Muscle layer of duodenum (tissue), 2 donors: ENCODE data around the gene ACTR8.

ENCODE experiments used
- H3K27ac ChIP-seq: one replicate; pipeline ENCODE4 v1.7.0; 2013; ENCODE audit warnings: mild to moderate bottlenecking, low read length
- H3K27me3 ChIP-seq: one replicate; pipeline ENCODE4 v1.7.0; 2013; ENCODE audit warnings: low read depth, mild to moderate bottlenecking, control low read depth, low read length
- H3K36me3 ChIP-seq, 2 donors: one replicate each; pipeline ENCODE4 v1.7.0; 2013; ENCODE audit warnings: low read length in 2 of 2, control low read depth in 1 of 2, mild to moderate bottlenecking in 1 of 2; ENCODE audit not compliant: insufficient read depth in 2 of 2, control insufficient read depth in 1 of 2
- H3K4me1 ChIP-seq, 2 donors: one replicate each; pipeline ENCODE4 v1.7.0; 2013; ENCODE audit warnings: low read length in 2 of 2, mild to moderate bottlenecking in 2 of 2, control low read depth in 1 of 2, moderate library complexity in 1 of 2; ENCODE audit not compliant: insufficient read depth in 2 of 2, control insufficient read depth in 1 of 2
- H3K4me3 ChIP-seq, 2 donors: one replicate each; pipeline ENCODE4 v1.7.0; 2013; ENCODE audit warnings: low read length in 2 of 2, low read depth in 1 of 2, mild to moderate bottlenecking in 1 of 2
- H3K9me3 ChIP-seq, 2 donors: one replicate each; pipeline ENCODE4 v1.7.0; 2013; ENCODE audit warnings: low read length in 2 of 2, control low read depth in 1 of 2, mild to moderate bottlenecking in 1 of 2; ENCODE audit not compliant: control insufficient read depth in 1 of 2
- donor health status: healthy.

Gene ACTR8

GRCh38 chr3:53862241-53862640, 19.7 kb downstream of the ACTR8 start:
- Histone ChIP-seq H3K27me3 (no peaks in the 10 kb centered on the region), H3K4me3 (no peak overlapping the region), H3K36me3 (peaks cover 23 to 52% of the 10 kb centered on the region in 2 donors), H3K27ac (no peak overlapping the region), H3K9me3 (no peaks in the 10 kb centered on the region), H3K4me1 (no peaks in the 10 kb centered on the region)

- no peak overlapping the region for H3K4me3 ChIP-seq
- peaks cover 17 to 39% of the 10 kb centered on the region in 2 donors for H3K36me3 ChIP-seq
- H3K27ac ChIP-seq, result no peak overlapping the region
Observed at GRCh38 chr3:53860196-53860595, 21.8 kb downstream of the ACTR8 start.

GRCh38 chr3:53859178-53859577, 22.8 kb downstream of the ACTR8 start:
- Histone ChIP-seq H3K4me3 (no peak overlapping the region), H3K27ac (no peak overlapping the region), H3K9me3 (no peaks in the 10 kb centered on the region), H3K36me3 (peaks cover 8 to 29% of the 10 kb centered on the region in 2 donors), H3K4me1 (no peaks in the 10 kb centered on the region), H3K27me3 (no peaks in the 10 kb centered on the region)

More at GRCh38 chr3:53860196-53860595, 21.8 kb downstream of the ACTR8 start:
- Histone ChIP-seq H3K27me3 (no peaks in the 10 kb centered on the region), H3K4me1 (no peaks in the 10 kb centered on the region), H3K9me3 (no peaks in the 10 kb centered on the region)

- Histone ChIP-seq H3K27ac (no peak overlapping the region), H3K4me3 (no peak overlapping the region), H3K4me1 (no peaks in the 10 kb centered on the region), H3K27me3 (no peaks in the 10 kb centered on the region), H3K36me3 (peaks cover 8 to 21% of the 10 kb centered on the region in 2 donors), H3K9me3 (no peaks in the 10 kb centered on the region)
Observed at GRCh38 chr3:53858096-53858741, 23.7 kb downstream of the ACTR8 start.

GRCh38 chr3:53856964-53857363, 25.0 kb downstream of the ACTR8 start:
- no peaks in the 10 kb centered on the region for H3K4me1 ChIP-seq
- peaks cover 7 to 12% of the 10 kb centered on the region in 2 donors for H3K36me3 ChIP-seq
- no peak overlapping the region for H3K4me3 ChIP-seq
- H3K27ac ChIP-seq, result no peak overlapping the region
- no peaks in the 10 kb centered on the region for H3K27me3 ChIP-seq
- no peaks in the 10 kb centered on the region for H3K9me3 ChIP-seq

GRCh38 chr3:53850895-53851294, 31.1 kb downstream of the ACTR8 start:
- H3K27me3 ChIP-seq, result no peaks in the 10 kb centered on the region
- peaks cover 0 to 11% of the 10 kb centered on the region in 2 donors for H3K4me1 ChIP-seq
- no peak overlapping the region for H3K4me3 ChIP-seq
- H3K9me3 ChIP-seq, result no peaks in the 10 kb centered on the region
- no peak overlapping the region for H3K27ac ChIP-seq
- H3K36me3 ChIP-seq, result no peaks in the 10 kb centered on the region

GRCh38 chr3:53849916-53850315, 32.0 kb downstream of the ACTR8 start:
- no peaks in the 10 kb centered on the region for H3K36me3 ChIP-seq
- no peaks in the 10 kb centered on the region for H3K9me3 ChIP-seq
- H3K27ac ChIP-seq, result no peak overlapping the region
- H3K27me3 ChIP-seq, result no peaks in the 10 kb centered on the region
- no peak overlapping the region for H3K4me3 ChIP-seq
- peaks cover 0 to 11% of the 10 kb centered on the region in 2 donors for H3K4me1 ChIP-seq

- Histone ChIP-seq H3K9me3 (no peaks in the 10 kb centered on the region), H3K4me1 (peaks cover 0 to 11% of the 10 kb centered on the region in 2 donors), H3K36me3 (no peaks in the 10 kb centered on the region), H3K27me3 (no peaks in the 10 kb centered on the region), H3K4me3 (peak overlapping the region; percentile 64 to 76), H3K27ac (no peak overlapping the region)
Observed at GRCh38 chr3:53846851-53847155, 35.1 kb downstream of the ACTR8 start.

- Histone ChIP-seq H3K4me3 (peak within 1 kb of the TSS; percentile 64 to 76), H3K9me3 (no peaks in the 10 kb centered on the region), H3K4me1 (peaks cover 0 to 11% of the 10 kb centered on the region in 2 donors), H3K36me3 (no peaks in the 10 kb centered on the region), H3K27ac (peak within 1 kb of the TSS; percentile 18), H3K27me3 (no peaks in the 10 kb centered on the region)
Observed at GRCh38 chr3:53846134-53846850, 35.7 kb downstream of the ACTR8 start, which contains the start of the genes CHDH and IL17RB. Gene CHDH (minus strand): TSS chr3:53846419. CDS start chr3:53824008, 22,411 bp downstream. Gene IL17RB (plus strand): TSS chr3:53846568. CDS start chr3:53846589, 21 bp downstream.

GRCh38 chr3:53845881-53846133, 36.1 kb downstream of the ACTR8 start:
- no peaks in the 10 kb centered on the region for H3K9me3 ChIP-seq
- H3K4me1 ChIP-seq, result peaks cover 0 to 6% of the 10 kb centered on the region in 2 donors
- no peaks in the 10 kb centered on the region for H3K36me3 ChIP-seq
- no peaks in the 10 kb centered on the region for H3K27me3 ChIP-seq
- H3K4me3 ChIP-seq, result peak overlapping the region; percentile 64 to 76
- peak overlapping the region; percentile 18 for H3K27ac ChIP-seq

GRCh38 chr3:53845103-53845880, 36.7 kb downstream of the ACTR8 start:
- Histone ChIP-seq H3K27ac (peak overlapping the region; percentile 18), H3K4me1 (peaks cover 0 to 4% of the 10 kb centered on the region in 2 donors)

More at GRCh38 chr3:53845103-53845880, 36.7 kb downstream of the ACTR8 start:
- H3K36me3 ChIP-seq, result no peaks in the 10 kb centered on the region
- peak overlapping the region; percentile 64 to 76 for H3K4me3 ChIP-seq
- H3K9me3 ChIP-seq, result no peaks in the 10 kb centered on the region
- H3K27me3 ChIP-seq, result no peaks in the 10 kb centered on the region
